HG03095 (cell line): Measurements from ENCODE around the gene GCDH.
"Not testable (repeated sequence)": the region's sequence is repeated elsewhere in the genome, so short reads cannot be mapped to it uniquely, and the experiment has no call there.

Experiments used
- ATAC-seq: cut with Tn5 transposase; IDR thresholded peaks from one replicate; pipeline ENCODE4 v1.9.1; 2021; ENCODE audit warnings: moderate library complexity; ENCODE audit not compliant: unreplicated experiment

The GCDH gene

GRCh38 chr19:12872255-12872654, 18.7 kb upstream of the GCDH start:
- no peak for ATAC-seq

DNA sequence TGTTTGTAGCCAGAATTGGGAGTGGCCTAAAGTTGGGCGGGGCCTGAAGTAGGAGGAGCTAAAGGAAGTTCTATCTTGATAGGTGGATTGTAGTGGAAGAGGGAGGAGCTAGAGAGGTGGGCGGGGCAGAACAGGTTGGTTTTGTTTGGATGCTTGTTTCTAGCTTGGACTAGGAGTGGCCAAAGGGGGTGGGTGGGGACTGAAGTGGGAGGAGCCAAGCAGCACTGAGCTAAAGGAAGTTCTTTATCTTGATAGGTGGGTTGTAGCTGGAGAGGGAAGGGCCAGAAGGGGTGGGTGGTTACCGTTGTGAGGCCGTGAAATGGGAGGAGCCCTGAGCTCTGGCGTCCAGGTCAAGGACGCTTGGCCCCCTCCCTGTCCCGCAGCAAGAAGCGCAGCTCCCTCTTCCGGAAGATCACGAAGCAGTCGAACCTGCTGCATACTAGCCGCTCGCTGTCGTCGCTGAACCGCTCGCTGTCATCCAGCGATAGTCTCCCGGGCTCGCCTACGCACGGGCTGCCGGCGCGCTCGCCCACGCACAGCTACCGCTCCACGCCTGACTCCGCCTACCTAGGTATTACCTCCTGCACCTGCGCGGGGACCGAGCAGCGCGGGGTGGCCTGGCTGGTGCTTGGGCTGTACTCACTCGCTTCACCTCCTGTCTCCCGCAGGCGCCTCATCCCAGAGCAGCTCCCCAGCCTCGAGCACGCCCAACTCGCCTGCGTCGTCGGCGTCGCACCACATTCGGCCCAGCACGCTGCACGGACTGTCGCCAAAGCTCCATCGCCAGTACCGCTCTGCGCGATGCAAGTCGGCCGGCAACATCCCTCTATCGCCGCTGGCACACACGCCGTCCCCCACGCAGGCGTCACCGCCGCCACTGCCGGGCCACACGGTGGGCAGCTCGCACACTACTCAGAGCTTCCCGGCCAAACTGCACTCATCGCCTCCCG, 17.7 kb upstream of the GCDH start:
- no peak for ATAC-seq

GRCh38 chr19:12873891-12874745, 16.8 kb upstream of the GCDH start:
- no peak for ATAC-seq

DNA sequence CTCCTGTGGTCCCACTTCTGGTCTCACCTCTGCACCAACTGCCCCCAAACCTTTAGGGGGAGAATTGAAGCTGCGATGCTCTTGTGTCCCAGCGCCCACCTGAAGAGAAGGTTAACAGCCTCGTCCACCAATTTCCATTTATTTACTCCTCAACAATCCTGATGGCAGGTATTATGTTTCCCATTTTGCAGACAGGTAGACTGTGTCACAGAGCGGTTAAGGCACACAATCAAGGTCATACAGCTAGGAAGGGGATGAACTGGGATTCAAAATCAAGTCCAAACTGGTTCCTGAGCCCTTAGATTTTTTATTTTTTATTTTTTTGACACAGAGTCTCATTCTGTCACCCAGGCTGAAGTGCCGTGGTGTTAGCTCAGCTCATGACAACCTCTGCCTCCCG, 15.9 kb upstream of the GCDH start:
- no peak for ATAC-seq

DNA sequence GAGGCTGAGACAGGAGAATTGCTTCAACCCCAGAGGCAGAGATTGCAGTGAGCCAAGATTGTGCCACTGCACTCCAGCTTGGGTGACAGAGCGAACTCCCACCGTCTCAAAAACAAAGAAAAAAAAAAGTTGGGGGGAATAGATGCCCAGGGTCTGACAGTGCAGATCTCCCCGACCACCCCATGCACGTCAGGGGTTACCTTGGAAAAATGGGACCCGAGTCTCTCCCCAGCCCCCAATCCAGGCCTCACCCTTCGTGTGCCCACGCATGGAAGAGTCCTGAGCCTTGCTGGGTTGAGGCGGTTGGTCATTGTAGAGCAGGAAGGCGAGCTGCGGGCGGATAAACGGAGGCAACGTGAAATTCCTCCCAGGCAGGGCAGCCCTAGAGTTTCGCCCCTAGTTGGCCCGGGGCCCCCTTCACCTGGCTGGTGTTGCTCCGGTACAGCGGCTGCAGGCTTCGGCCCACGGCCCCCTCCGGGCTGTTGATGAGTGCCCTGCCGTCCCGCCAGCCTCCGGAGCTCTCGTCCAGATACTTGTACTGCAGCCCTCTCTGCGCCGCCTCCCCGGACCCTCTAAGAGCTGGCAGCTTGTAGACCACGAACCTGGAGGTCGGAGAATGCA, 10.3 kb upstream of the GCDH start:
- ATAC-seq, result no peak

DNA sequence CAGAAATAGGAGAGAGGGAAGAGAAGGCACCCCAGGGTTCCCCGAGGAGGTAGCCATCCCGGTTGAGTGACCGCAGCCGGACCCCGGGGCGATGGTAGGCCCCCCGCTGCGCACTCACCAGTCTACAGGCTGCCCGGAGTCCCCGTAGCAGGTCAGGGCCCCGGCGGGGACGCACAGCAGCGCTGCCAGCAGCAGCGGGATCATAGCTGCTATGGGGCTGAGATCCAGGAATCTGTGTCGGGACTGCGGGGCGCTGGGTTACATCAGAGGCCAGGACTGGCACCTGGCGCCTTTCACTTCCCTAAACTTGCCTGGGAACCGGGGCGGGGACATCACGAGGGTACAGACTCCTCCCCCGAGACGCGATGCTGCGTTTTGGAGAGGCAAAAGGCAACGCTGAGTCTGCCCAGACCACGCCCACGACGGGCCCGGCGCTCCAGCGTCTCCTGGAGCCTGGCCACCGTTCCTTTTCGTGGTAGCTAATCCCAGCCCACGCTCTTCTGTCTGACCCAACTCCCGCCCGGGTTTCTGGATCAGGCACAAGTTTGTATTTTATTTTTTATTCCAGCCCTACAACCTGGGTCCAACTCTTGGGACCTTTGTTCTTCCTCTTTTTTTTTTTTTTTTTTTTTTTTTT, 9.7 kb upstream of the GCDH start, which contains the start of gene DNASE2:
DNASE2 (minus strand) TSS at position 278 of the 637 bp plus-strand sequence; CDS start at position 204, 74 bp downstream.
- ATAC-seq, result peak; percentile 78

GRCh38 chr19:12882589-12882988, 8.4 kb upstream of the GCDH start:
- ATAC-seq, result no peak

DNA sequence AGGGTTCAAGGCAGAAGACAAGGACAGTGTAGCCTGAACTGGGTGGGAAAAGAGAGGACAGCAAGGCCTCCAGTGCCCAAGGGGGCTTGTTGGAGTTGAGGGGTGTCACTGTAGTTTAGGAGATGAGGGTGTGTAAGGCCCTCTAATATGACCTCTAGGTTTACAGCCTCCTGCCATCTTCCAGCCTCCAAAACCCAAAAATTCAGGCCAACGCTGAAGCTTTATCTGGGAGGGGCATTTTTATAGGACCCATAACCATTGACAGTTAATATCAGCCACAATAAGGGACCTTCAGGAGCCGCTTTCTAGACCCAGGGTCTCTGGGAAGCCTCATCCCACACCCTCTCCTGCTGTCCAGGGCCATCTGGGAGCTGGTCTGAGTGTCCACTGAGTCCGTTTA, 6.8 kb upstream of the GCDH start:
- ATAC-seq, result no peak

GRCh38 chr19:12884627-12884925, 6.4 kb upstream of the GCDH start:
- no peak for ATAC-seq

- no peak for ATAC-seq
Measured at GRCh38 chr19:12884926-12885748, 5.8 kb upstream of the GCDH start.

- no peak for ATAC-seq
Measured at GRCh38 chr19:12885749-12886650, 5.0 kb upstream of the GCDH start.

- no peak for ATAC-seq
Measured at GRCh38 chr19:12886651-12886968, 4.3 kb upstream of the GCDH start.

GRCh38 chr19:12886969-12887747, 3.8 kb upstream of the GCDH start, which contains the start of gene KLF1:
Gene KLF1, minus strand, starts transcription at chr19:12887201. Its CDS starts 61 bp downstream, at chr19:12887140.
- no peak for ATAC-seq

DNA sequence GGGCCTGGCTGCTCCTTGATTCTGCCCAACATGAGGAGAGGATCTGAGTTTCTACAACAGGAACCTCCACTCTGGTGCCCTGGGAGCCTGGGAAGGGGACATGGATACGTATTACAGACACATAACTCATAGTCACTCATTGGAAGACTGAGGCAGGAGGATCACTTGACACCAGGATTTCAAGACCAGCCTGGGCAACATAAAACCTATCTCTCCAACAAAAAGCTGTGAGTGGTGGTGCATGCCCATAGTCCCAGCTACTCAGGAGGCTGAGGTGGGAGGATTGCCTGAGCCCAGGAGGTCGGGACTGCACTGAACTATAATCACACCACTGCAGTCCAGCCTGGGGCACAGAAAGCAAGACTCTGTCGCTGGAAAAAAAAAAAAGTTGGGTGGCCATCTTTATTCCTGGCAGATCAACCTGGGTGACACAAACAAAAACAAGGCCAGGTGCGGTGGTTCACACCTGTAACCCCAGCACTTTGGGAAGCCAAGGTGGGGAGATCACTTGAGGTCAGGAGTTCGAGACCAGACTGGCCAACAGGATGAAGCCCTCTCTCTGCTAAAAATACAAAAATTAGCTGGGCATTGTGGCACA, 2.9 kb upstream of the GCDH start:
- no peak for ATAC-seq

- not testable (repeated sequence) for ATAC-seq
Measured at GRCh38 chr19:12890299-12890786, 617 bp upstream of the GCDH start.

- no peak for ATAC-seq
Measured at GRCh38 chr19:12891553-12892021, 627 bp downstream of the GCDH start.

GRCh38 chr19:12893582-12893981, 2.6 kb downstream of the GCDH start:
- ATAC-seq, result no peak

GRCh38 chr19:12896460-12896859, 5.5 kb downstream of the GCDH start:
- ATAC-seq, result no peak
